Stimulated activated CD8-positive, alpha-beta memory T cell treated with anti-CD3 and anti-CD28 coated beads, Interleukin-4, amount 100 ng/mL, for 4 hours (primary cell): Measurements from ENCODE around the gene ANO4.
"Not testable (repeated sequence)": the region's sequence is repeated elsewhere in the genome, so short reads cannot be mapped to it uniquely, and the experiment has no call there.

ENCODE experiments used
- DNase-seq, 2 donors: peaks; one replicate each; pipeline ENCODE4 v3.0.0-alpha.2; 2020; ENCODE audit warnings: low read depth in 2 of 2, low spot score in 1 of 2

ANO4 gene

GRCh38 chr12:100868487-100868886 lies 73.9 kb downstream of the ANO4 start:
- DNase-seq, result no peak

- no peak for DNase-seq
These were observed 76.7 kb downstream of the ANO4 start for GRCh38 chr12:100871195-100871734.

GRCh38 chr12:100875156-100875555 lies 80.6 kb downstream of the ANO4 start:
- no peak for DNase-seq

- no peak for DNase-seq
These were observed 81.2 kb downstream of the ANO4 start for GRCh38 chr12:100875771-100876170.

- no peak for DNase-seq
These were observed 83.2 kb downstream of the ANO4 start for GRCh38 chr12:100877776-100878175.

GRCh38 chr12:100895192-100895591 lies 100.6 kb downstream of the ANO4 start:
- no peak for DNase-seq

GRCh38 chr12:100896192-100896591 lies 101.6 kb downstream of the ANO4 start:
- DNase-seq, result no peak

- DNase-seq, result no peak
These were observed 102.7 kb downstream of the ANO4 start for GRCh38 chr12:100897240-100897639.

GRCh38 chr12:100899301-100899700 lies 104.7 kb downstream of the ANO4 start:
- DNase-seq, result no peak

GRCh38 chr12:100900808-100901207 lies 106.2 kb downstream of the ANO4 start:
- DNase-seq, result no peak

- DNase-seq, result no peak
These were observed 106.7 kb downstream of the ANO4 start for GRCh38 chr12:100901266-100901665.

GRCh38 chr12:100904270-100904669 lies 109.7 kb downstream of the ANO4 start:
- no peak for DNase-seq

GRCh38 chr12:100908501-100908900 lies 113.9 kb downstream of the ANO4 start:
- no peak for DNase-seq

- DNase-seq, result no peak
These were observed 119.5 kb downstream of the ANO4 start for GRCh38 chr12:100913872-100914592.

GRCh38 chr12:100919116-100919515 lies 124.5 kb downstream of the ANO4 start:
- DNase-seq, result no peak

GRCh38 chr12:100920493-100920892 lies 125.9 kb downstream of the ANO4 start:
- DNase-seq, result no peak

- DNase-seq, result no peak
These were observed 132.2 kb downstream of the ANO4 start for GRCh38 chr12:100926669-100927248.

GRCh38 chr12:100927826-100928225 lies 133.2 kb downstream of the ANO4 start:
- no peak for DNase-seq

GRCh38 chr12:100932571-100932970 lies 138.0 kb downstream of the ANO4 start:
- DNase-seq, result no peak

GRCh38 chr12:100933531-100933930 lies 139.0 kb downstream of the ANO4 start:
- DNase-seq, result not testable (repeated sequence)

GRCh38 chr12:100935929-100936328 lies 141.4 kb downstream of the ANO4 start:
- no peak for DNase-seq

GRCh38 chr12:100936661-100937060 lies 142.1 kb downstream of the ANO4 start:
- no peak for DNase-seq

GRCh38 chr12:100940503-100940902 lies 145.9 kb downstream of the ANO4 start:
- no peak for DNase-seq
